AG09319 (cell line): ENCODE measurements around the gene KNOP1.

Experiments
- DNase-seq: peaks from one replicate; pipeline ENCODE4 v3.0.0-alpha.2; 2010; ENCODE audit warnings: low read depth; ENCODE audit errors: extremely low read depth
- CTCF ChIP-seq: IDR thresholded peaks from 2 replicates; pipeline ENCODE4 v1.5.1; 2011; ENCODE audit warnings: low read depth, mild to moderate bottlenecking, inconsistent platforms, low read length, moderate library complexity

KNOP1 gene

GRCh38 chr16:19660432-19660831 is 57.6 kb downstream of the KNOP1 start:
- no peak for TF ChIP-seq CTCF
- no peak for DNase-seq

DNA sequence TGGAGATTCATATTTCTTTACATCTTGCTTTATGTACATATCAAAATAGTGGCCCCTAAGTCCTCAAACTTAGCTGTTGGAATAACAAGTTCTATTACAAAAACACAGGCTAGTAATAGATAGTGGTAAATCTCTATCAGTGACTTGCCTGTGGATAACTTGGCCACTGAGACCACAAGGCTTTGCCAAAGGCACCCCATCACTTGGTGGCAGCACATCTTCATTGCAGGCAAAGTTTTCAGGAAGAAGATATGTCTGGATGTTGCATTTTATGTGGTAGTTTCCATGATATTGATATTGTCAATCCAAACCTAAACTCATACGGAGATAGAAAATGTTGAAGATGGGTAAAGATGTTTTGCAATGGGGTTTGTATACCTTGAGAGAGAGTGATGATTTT is 58.5 kb downstream of the KNOP1 start:
- DNase-seq, result no peak
- TF ChIP-seq CTCF, result peak; percentile 24

- no peak for DNase-seq
These were observed 60.2 kb downstream of the KNOP1 start for GRCh38 chr16:19657831-19658230.

DNA sequence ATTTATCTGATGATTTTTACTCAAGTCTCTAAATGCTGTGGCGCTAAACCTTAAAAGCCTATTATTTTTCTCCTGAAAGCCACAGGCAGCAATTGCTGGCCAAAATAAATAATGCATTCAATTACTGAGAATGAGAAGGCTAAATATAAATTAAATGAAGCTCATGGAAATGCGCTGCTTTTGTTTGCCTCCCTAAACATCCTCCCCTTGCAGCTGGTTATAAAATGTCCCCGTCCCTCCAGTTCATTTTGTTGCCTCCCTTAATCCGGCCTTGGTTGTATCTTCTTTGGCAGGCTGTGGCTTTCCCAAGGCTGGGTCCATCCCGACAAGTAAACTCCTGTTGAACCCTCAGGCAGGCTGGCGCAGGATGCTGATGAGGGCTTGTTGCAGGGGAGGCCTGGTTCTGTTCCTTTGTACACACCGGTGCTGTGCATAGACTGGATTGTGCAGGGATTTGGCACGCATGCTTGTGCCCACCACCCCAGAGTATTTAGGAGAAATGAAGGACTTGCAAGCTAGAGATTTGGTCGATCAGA is 62.7 kb downstream of the KNOP1 start:
- TF ChIP-seq CTCF, result no peak
- DNase-seq, result no peak

More at GRCh38 chr16:19657831-19658230, 60.2 kb downstream of the KNOP1 start:
- no peak for TF ChIP-seq CTCF

- DNase-seq, result no peak
- TF ChIP-seq CTCF, result no peak
These were observed 63.9 kb downstream of the KNOP1 start for GRCh38 chr16:19654147-19654546.
